ENCODE results near the gene MTMR4. TPM values are rescaled to one million over a fixed set of nuclear protein-coding genes. Genes with fewer than 3 reads are reported as not detected.

Gene MTMR4
- total RNA-seq, 2 donors from 2014 or later: 13.9 TPM

DNA sequence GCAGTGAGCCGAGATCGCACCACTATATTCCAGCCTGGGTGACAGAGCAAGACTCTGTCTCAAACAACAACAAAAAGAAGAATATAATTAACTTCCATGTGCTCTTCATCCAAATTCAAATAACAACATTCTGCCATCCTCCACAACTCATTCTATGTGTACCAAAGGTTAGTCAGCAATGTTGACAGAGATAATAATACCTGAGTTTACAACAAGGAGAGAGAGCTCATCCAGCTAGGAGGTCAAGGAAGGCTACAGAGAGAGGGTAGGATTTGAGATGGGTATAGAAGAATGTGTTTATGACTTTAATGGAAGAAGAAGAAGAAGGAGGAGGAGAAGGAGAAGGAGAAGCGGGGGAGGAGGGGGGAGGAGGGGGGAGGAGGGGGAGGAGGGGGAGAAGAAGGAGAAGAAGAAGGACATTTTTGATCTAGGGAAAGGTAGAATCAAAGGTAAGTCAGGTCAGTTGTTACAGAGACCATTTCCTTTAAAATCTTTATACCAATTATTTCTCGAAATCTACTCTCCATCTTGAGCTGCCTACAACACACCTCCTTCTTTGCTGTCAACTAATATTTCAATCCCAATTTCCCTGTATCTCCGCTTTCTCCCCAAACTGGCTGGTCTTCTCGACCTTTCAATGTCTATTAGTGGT, 16.1 kb downstream of the MTMR4 start:
- H3K36me3 ChIP-seq: peaks cover 65% of the 10 kb centered on the region
- no peak overlapping the region for H3K27ac ChIP-seq
- no peak overlapping the region for H3K4me3 ChIP-seq
- TF ChIP-seq, protein P1, sequence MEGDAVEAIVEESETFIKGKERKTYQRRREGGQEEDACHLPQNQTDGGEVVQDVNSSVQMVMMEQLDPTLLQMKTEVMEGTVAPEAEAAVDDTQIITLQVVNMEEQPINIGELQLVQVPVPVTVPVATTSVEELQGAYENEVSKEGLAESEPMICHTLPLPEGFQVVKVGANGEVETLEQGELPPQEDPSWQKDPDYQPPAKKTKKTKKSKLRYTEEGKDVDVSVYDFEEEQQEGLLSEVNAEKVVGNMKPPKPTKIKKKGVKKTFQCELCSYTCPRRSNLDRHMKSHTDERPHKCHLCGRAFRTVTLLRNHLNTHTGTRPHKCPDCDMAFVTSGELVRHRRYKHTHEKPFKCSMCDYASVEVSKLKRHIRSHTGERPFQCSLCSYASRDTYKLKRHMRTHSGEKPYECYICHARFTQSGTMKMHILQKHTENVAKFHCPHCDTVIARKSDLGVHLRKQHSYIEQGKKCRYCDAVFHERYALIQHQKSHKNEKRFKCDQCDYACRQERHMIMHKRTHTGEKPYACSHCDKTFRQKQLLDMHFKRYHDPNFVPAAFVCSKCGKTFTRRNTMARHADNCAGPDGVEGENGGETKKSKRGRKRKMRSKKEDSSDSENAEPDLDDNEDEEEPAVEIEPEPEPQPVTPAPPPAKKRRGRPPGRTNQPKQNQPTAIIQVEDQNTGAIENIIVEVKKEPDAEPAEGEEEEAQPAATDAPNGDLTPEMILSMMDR (IDR thresholded peaks at IDR 0.05): no peak
- no peaks in the 10 kb centered on the region for H3K4me1 ChIP-seq
- H3K9me3 ChIP-seq: no peaks in the 10 kb centered on the region
- DNase-seq (ENCODE audit: low spot score): no peak
- H3K27me3 ChIP-seq: no peaks in the 10 kb centered on the region

GRCh38 chr17:58493506-58493905, 20.9 kb downstream of the MTMR4 start:
- no peaks in the 10 kb centered on the region for H3K27me3 ChIP-seq
- no peaks in the 10 kb centered on the region for H3K9me3 ChIP-seq
- H3K4me3 ChIP-seq: no peak overlapping the region
- peaks cover 81% of the 10 kb centered on the region for H3K36me3 ChIP-seq
- TF ChIP-seq, protein P1 (IDR thresholded peaks at IDR 0.05): no peak
- H3K4me1 ChIP-seq: no peaks in the 10 kb centered on the region
- H3K27ac ChIP-seq: no peak overlapping the region
- DNase-seq (ENCODE audit: low spot score): no peak

- Histone ChIP-seq H3K4me3 (no peak overlapping the region), H3K27ac (no peak overlapping the region), H3K36me3 (peaks cover 74% of the 10 kb centered on the region), H3K4me1 (no peaks in the 10 kb centered on the region), H3K27me3 (no peaks in the 10 kb centered on the region), H3K9me3 (no peaks in the 10 kb centered on the region)
- TF ChIP-seq, protein P1 (IDR thresholded peaks at IDR 0.05): no peak
- DNase-seq (ENCODE audit: low spot score): no peak
Observed at GRCh38 chr17:58492238-58493121, 22.0 kb downstream of the MTMR4 start.

DNA sequence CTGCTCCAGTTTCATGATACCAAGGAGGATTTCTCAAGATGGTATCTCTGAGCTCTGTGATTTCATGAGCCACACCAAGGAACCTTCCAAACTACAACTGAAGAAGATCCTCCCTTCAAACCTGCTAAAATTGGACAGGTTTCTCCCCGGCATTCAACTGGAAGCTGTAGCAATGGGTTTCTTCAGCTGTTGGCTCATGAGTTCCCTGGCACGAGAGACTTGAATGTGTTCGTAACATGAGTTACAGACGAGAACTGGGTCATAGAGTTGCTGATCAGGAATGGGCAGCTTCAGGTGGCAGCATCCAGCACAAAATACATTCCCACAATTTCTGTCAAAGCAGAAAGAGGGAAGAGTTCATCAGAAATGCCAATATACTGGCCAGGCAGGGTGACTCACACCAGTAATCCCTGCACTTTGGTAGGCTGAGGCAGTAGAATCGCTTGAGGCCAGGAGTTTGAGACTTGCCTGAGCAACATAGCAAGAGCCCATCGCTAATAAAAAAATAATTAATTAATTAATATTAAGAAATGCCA, 22.9 kb downstream of the MTMR4 start:
- H3K9me3 ChIP-seq: no peaks in the 10 kb centered on the region
- H3K4me3 ChIP-seq: no peak overlapping the region
- DNase-seq (ENCODE audit: low spot score): no peak
- H3K36me3 ChIP-seq: peaks cover 69% of the 10 kb centered on the region
- TF ChIP-seq, protein P1 (IDR thresholded peaks at IDR 0.05): no peak
- no peaks in the 10 kb centered on the region for H3K4me1 ChIP-seq
- H3K27ac ChIP-seq: no peak overlapping the region
- no peaks in the 10 kb centered on the region for H3K27me3 ChIP-seq

GRCh38 chr17:58488428-58488890, 26.0 kb downstream of the MTMR4 start:
- no peaks in the 10 kb centered on the region for H3K27me3 ChIP-seq
- no peak overlapping the region for H3K4me3 ChIP-seq
- H3K36me3 ChIP-seq: peaks cover 41% of the 10 kb centered on the region
- DNase-seq (ENCODE audit: low spot score): no peak
- TF ChIP-seq, protein P1 (IDR thresholded peaks at IDR 0.05): no peak
- H3K9me3 ChIP-seq: no peaks in the 10 kb centered on the region
- H3K27ac ChIP-seq: no peak overlapping the region
- H3K4me1 ChIP-seq: no peaks in the 10 kb centered on the region
